Type B pancreatic cell (in vitro differentiated cells): ENCODE results near the gene TMEM86B. TPM values are rescaled to one million over a fixed set of nuclear protein-coding genes. Genes with fewer than 3 reads are reported as not detected.

ENCODE experiments used
- DNase-seq: peaks from one replicate; pipeline ENCODE4 v3.0.0; 2021; ENCODE audit warnings: mixed read lengths; ENCODE audit not compliant: unreplicated experiment; ENCODE audit errors: extremely low spot score
- H3K27ac Mint-ChIP-seq: 2 replicates; pipeline ENCODE4 v1.8.0; 2021; ENCODE audit warnings: mild to moderate bottlenecking, mixed read lengths
- H3K27me3 Mint-ChIP-seq: 2 replicates; pipeline ENCODE4 v1.8.0; 2021; ENCODE audit warnings: mixed read lengths
- H3K36me3 Mint-ChIP-seq: 2 replicates; pipeline ENCODE4 v1.8.0; 2021; ENCODE audit warnings: mixed read lengths
- H3K4me1 Mint-ChIP-seq: one replicate; pipeline ENCODE4 v1.8.0; 2021; ENCODE audit warnings: mixed read lengths; ENCODE audit not compliant: unreplicated experiment
- H3K4me3 Mint-ChIP-seq: 2 replicates; pipeline ENCODE4 v1.8.0; 2021; ENCODE audit warnings: mild to moderate bottlenecking, mixed read lengths
- H3K9me3 Mint-ChIP-seq: 2 replicates; pipeline ENCODE4 v1.8.0; 2021; ENCODE audit warnings: mixed read lengths
- CTCF ChIP-seq: fragments of 200-600 bp; sonication (generic); conservative IDR thresholded peaks from 2 replicates; pipeline ENCODE4 v1.5.0; 2021; ENCODE audit warnings: antibody characterized with exemption, mild to moderate bottlenecking
- long read RNA-seq: library from polyadenylated mRNA; unstranded; transcript quantifications from one replicate; pipeline ENCODE4 v2.0.0, GENCODE V29; 2020
- total RNA-seq: library from RNA; stranded (reverse); gene quantifications from 2 replicates; pipeline ENCODE4 v1.2.1, GENCODE V29; 2021; ENCODE audit warnings: low replicate concordance

Gene TMEM86B
- 14.4 and 19.0 TPM in 2 replicates for total RNA-seq
- long read RNA-seq, transcript TMEM86B-201 (3 exons, 1,637 nt), result major isoform, 12 of 14 reads
- long read RNA-seq, partial matches to known transcripts, result 0 of 14 reads
- long read RNA-seq, other reads (novel, unspliced or antisense), result 1 of 14 reads

GRCh38 chr19:55228403-55229031, at the start of gene TMEM86B:
Gene TMEM86B (minus strand): TSS chr19:55228763. CDS start chr19:55228741, 22 bp downstream.
- Mint-ChIP-seq H3K27me3 (no peaks in the 10 kb centered on the region), H3K9me3 (no peaks in the 10 kb centered on the region), H3K4me1 (peaks cover 6% of the 10 kb centered on the region), H3K27ac (peak within 1 kb of the TSS; percentile 56), H3K36me3 (no peaks in the 10 kb centered on the region), H3K4me3 (peak within 1 kb of the TSS; percentile 58)
- no peak for DNase-seq
- TF ChIP-seq CTCF, result no peak

- Mint-ChIP-seq H3K4me3 (peak overlapping the region; percentile 63), H3K27me3 (no peaks in the 10 kb centered on the region), H3K36me3 (peaks cover 7% of the 10 kb centered on the region), H3K27ac (no peak overlapping the region), H3K9me3 (no peaks in the 10 kb centered on the region), H3K4me1 (peaks cover 22% of the 10 kb centered on the region)
- no peak for TF ChIP-seq CTCF
- no peak for DNase-seq
Observed at GRCh38 chr19:55277494-55277893, 48.9 kb upstream of the TMEM86B start.

- peaks cover 12% of the 10 kb centered on the region for H3K36me3 Mint-ChIP-seq
- H3K27ac Mint-ChIP-seq, result no peak overlapping the region
Observed at GRCh38 chr19:55276720-55277430, 48.3 kb upstream of the TMEM86B start.

GRCh38 chr19:55275851-55276719, 47.5 kb upstream of the TMEM86B start:
- H3K27me3 Mint-ChIP-seq, result no peaks in the 10 kb centered on the region
- no peak overlapping the region for H3K27ac Mint-ChIP-seq
- peaks cover 17% of the 10 kb centered on the region for H3K4me1 Mint-ChIP-seq
- H3K4me3 Mint-ChIP-seq, result peak overlapping the region; percentile 62
- H3K36me3 Mint-ChIP-seq, result peaks cover 12% of the 10 kb centered on the region
- no peak for DNase-seq
- TF ChIP-seq CTCF, result no peak
- no peaks in the 10 kb centered on the region for H3K9me3 Mint-ChIP-seq

More at GRCh38 chr19:55276720-55277430, 48.3 kb upstream of the TMEM86B start:
- TF ChIP-seq CTCF, result no peak
- no peaks in the 10 kb centered on the region for H3K27me3 Mint-ChIP-seq
- DNase-seq, result no peak
- H3K9me3 Mint-ChIP-seq, result no peaks in the 10 kb centered on the region
- peak overlapping the region; percentile 62 for H3K4me3 Mint-ChIP-seq
- peaks cover 22% of the 10 kb centered on the region for H3K4me1 Mint-ChIP-seq

- no peaks in the 10 kb centered on the region for H3K9me3 Mint-ChIP-seq
- peaks cover 13% of the 10 kb centered on the region for H3K36me3 Mint-ChIP-seq
- no peak overlapping the region for H3K27ac Mint-ChIP-seq
- DNase-seq, result no peak
- TF ChIP-seq CTCF, result no peak
- H3K4me1 Mint-ChIP-seq, result peaks cover 7% of the 10 kb centered on the region
- H3K27me3 Mint-ChIP-seq, result no peaks in the 10 kb centered on the region
- no peak overlapping the region for H3K4me3 Mint-ChIP-seq
Observed at GRCh38 chr19:55273978-55274707, 45.6 kb upstream of the TMEM86B start.
